H1 (cell line): ENCODE data around the gene DRGX. TPM values are rescaled to one million over a fixed set of nuclear protein-coding genes. Genes with fewer than 3 reads are reported as not detected.

Experiments used
- CTCF ChIA-PET: fragments of 300-600 bp; sonication (Branson Sonifier 250); formaldehyde crosslinking; loops from one replicate; lab custom pipeline; 2021; ENCODE audit not compliant: partially characterized antibody; lab: Charles Lee
- POLR2A ChIA-PET: fragments of 300-600 bp; sonication (Branson Sonifier 250); formaldehyde crosslinking; loops from one replicate; lab custom pipeline; 2021; ENCODE audit warnings: inconsistent platforms; ENCODE audit not compliant: partially characterized antibody; lab: Charles Lee
- DNase-seq, 2 experiments: peaks; one replicate each; pipeline versions ENCODE4 v3.0.0 to v3.0.0-alpha.2; 2010 to 2022; ENCODE audit warnings: low spot score in 2 of 2, low read depth in 1 of 2, mixed read lengths in 1 of 2
- FAIRE-seq: peaks from 2 replicates; lab custom pipeline; 2011; peaks lifted over from hg19 to GRCh38; lab: Jason Lieb, UNC
- H2AFZ ChIP-seq: 2 replicates; pipeline ENCODE4 v1.8.1; 2012; ENCODE audit warnings: low read length, inconsistent platforms
- H2AK5ac ChIP-seq: 2 replicates; pipeline ENCODE4 v1.6.1; 2013; ENCODE audit warnings: low read depth, low read length
- H2BK120ac ChIP-seq: replicated peaks from 2 replicates; pipeline ENCODE3; 2013; ENCODE audit warnings: low read depth, low read length, inconsistent platforms
- H2BK12ac ChIP-seq: 2 replicates; pipeline ENCODE4 v1.6.1; 2013; ENCODE audit warnings: low read depth, low read length
- H2BK15ac ChIP-seq: 2 replicates; pipeline ENCODE4 v1.6.1; 2013; ENCODE audit warnings: low read length
- H2BK20ac ChIP-seq: 2 replicates; pipeline ENCODE4 v1.6.1; 2013; ENCODE audit warnings: low read length
- H2BK5ac ChIP-seq: 2 replicates; pipeline ENCODE4 v1.6.1; 2013; ENCODE audit warnings: low read depth, low read length
- H3K14ac ChIP-seq: 2 replicates; pipeline ENCODE4 v1.6.1; 2013; ENCODE audit warnings: inconsistent platforms; ENCODE audit not compliant: insufficient read length
- H3K18ac ChIP-seq: 2 replicates; pipeline ENCODE4 v1.6.1; 2013; ENCODE audit warnings: low read length; ENCODE audit errors: extremely low read depth
- H3K23ac ChIP-seq: 2 replicates; pipeline ENCODE4 v1.6.1; 2013; ENCODE audit warnings: inconsistent platforms; ENCODE audit not compliant: insufficient read length
- H3K23me2 ChIP-seq: 2 replicates; pipeline ENCODE4 v1.6.1; 2013; ENCODE audit warnings: low read depth, low read length
- H3K27ac ChIP-seq: 2 replicates; pipeline ENCODE4 v1.6.1; 2011; ENCODE audit warnings: low read depth, low read length, inconsistent platforms
- H3K27me3 ChIP-seq, 4 experiments: replicated peaks in 1 of 4; 1 replicate in 1 of 4; 2 replicates in 3 of 4; pipeline versions ENCODE4 v1.6.1 to v1.8.1; 2011 to 2013; ENCODE audit warnings: low read length in 3 of 4, mild to moderate bottlenecking in 3 of 4, inconsistent platforms in 2 of 4, mixed read lengths in 2 of 4, moderate library complexity in 1 of 4; ENCODE audit not compliant: control insufficient read depth in 3 of 4, insufficient read depth in 3 of 4; ENCODE audit errors: extremely low read depth in 1 of 4
- H3K36me3 ChIP-seq, 4 experiments: 2 replicates each; pipeline versions ENCODE4 v1.6.1 to v1.8.1; 2011 to 2013; ENCODE audit warnings: mild to moderate bottlenecking in 4 of 4, low read length in 3 of 4, moderate library complexity in 2 of 4, control low read depth in 1 of 4, inconsistent platforms in 1 of 4; ENCODE audit not compliant: insufficient read depth in 4 of 4, control insufficient read depth in 2 of 4
- H3K4ac ChIP-seq: replicated peaks from 2 replicates; pipeline ENCODE3; 2013; ENCODE audit warnings: low read length, low read depth, mixed read lengths, inconsistent platforms; ENCODE audit not compliant: insufficient read length
- H3K4me1 ChIP-seq, 4 experiments: replicated peaks in 1 of 4; 1 replicate in 1 of 4; 2 replicates in 3 of 4; pipeline versions ENCODE4 v1.6.1 to v1.8.1; 2011 to 2013; ENCODE audit warnings: low read length in 3 of 4, inconsistent platforms in 2 of 4, mixed read lengths in 1 of 4; ENCODE audit not compliant: insufficient read depth in 4 of 4, control insufficient read depth in 3 of 4
- H3K4me2 ChIP-seq, 2 experiments: 2 replicates each; pipeline versions ENCODE4 v1.6.1 to v1.8.1; 2011 to 2013; ENCODE audit warnings: low read depth in 2 of 2, low read length in 2 of 2, control low read depth in 1 of 2, inconsistent platforms in 1 of 2, mild to moderate bottlenecking in 1 of 2; ENCODE audit not compliant: insufficient read depth in 1 of 2
- H3K4me3 ChIP-seq, 4 experiments: fragments of 200-600, 300-600 bp in 1 of 4; sonication (generic), shearing (Covaris generic), sonication (Bioruptor Twin) in 1 of 4; 2 replicates each; pipeline versions ENCODE4 v1.5.1 to v1.8.1; 2011 to 2016; ENCODE audit warnings: low read length in 4 of 4, low read depth in 3 of 4, control low read depth in 2 of 4, inconsistent platforms in 2 of 4, mild to moderate bottlenecking in 2 of 4, mixed read lengths in 1 of 4, moderate library complexity in 1 of 4; ENCODE audit not compliant: insufficient read depth in 2 of 4; ENCODE audit errors: extremely low read depth in 1 of 4
- H3K56ac ChIP-seq: replicated peaks from 2 replicates; pipeline ENCODE3; 2013; ENCODE audit warnings: low read depth, mild to moderate bottlenecking, mixed read lengths, low read length, inconsistent platforms; ENCODE audit not compliant: insufficient read length
- H3K79me1 ChIP-seq: 2 replicates; pipeline ENCODE4 v1.6.1; 2013; ENCODE audit warnings: low read depth, low read length, control low read depth
- H3K79me2 ChIP-seq, 2 experiments: 2 replicates each; pipeline versions ENCODE4 v1.6.1 to v1.8.1; 2012 to 2013; ENCODE audit warnings: low read length in 2 of 2, mild to moderate bottlenecking in 2 of 2, inconsistent platforms in 1 of 2; ENCODE audit not compliant: insufficient read depth in 2 of 2, control insufficient read depth in 1 of 2
- H3K9ac ChIP-seq, 4 experiments: replicated peaks in 1 of 4; 1 replicate in 1 of 4; 2 replicates in 3 of 4; pipeline versions ENCODE4 v1.6.1 to v1.8.1; 2011 to 2013; ENCODE audit warnings: low read depth in 3 of 4, low read length in 3 of 4, control low read depth in 2 of 4, mild to moderate bottlenecking in 2 of 4, moderate library complexity in 2 of 4, inconsistent platforms in 1 of 4; ENCODE audit errors: extremely low read depth in 1 of 4
- H3K9me3 ChIP-seq, 2 experiments: 2 replicates each; pipeline versions ENCODE4 v1.6.1 to v1.8.1; 2012 to 2013; ENCODE audit warnings: mild to moderate bottlenecking in 2 of 2, moderate library complexity in 2 of 2, control low read depth in 1 of 2, inconsistent platforms in 1 of 2, low read depth in 1 of 2, low read length in 1 of 2, mixed read lengths in 1 of 2; ENCODE audit not compliant: insufficient read depth in 2 of 2
- H4K20me1 ChIP-seq, 2 experiments: replicated peaks in 1 of 2; 2 replicates each; pipeline versions ENCODE3 to v1.8.1; 2011 to 2013; ENCODE audit warnings: inconsistent platforms in 2 of 2, low read length in 2 of 2, mild to moderate bottlenecking in 1 of 2; ENCODE audit not compliant: insufficient read depth in 2 of 2, control insufficient read depth in 1 of 2
- H4K5ac ChIP-seq: 2 replicates; pipeline ENCODE4 v1.6.1; 2013; ENCODE audit warnings: low read length, low read depth, mixed read lengths, inconsistent platforms; ENCODE audit not compliant: insufficient read length
- H4K8ac ChIP-seq: 2 replicates; pipeline ENCODE4 v1.8.0; 2013; ENCODE audit warnings: mild to moderate bottlenecking, moderate library complexity, low read length, inconsistent platforms; ENCODE audit not compliant: insufficient read depth; ENCODE audit errors: extremely low read depth
- H4K91ac ChIP-seq: replicated peaks from 2 replicates; pipeline ENCODE3; 2013; ENCODE audit warnings: low read length, mixed read lengths, inconsistent platforms; ENCODE audit not compliant: insufficient read length
- BCL11A ChIP-seq, 2 experiments: IDR thresholded peaks; one replicate each; pipeline ENCODE4 v1.6.1; 2011; ENCODE audit warnings: low read depth in 2 of 2, low read length in 2 of 2, mild to moderate bottlenecking in 2 of 2
- CBX8 ChIP-seq: fragments of 300-800, 300-1000 bp; sonication (generic); IDR thresholded peaks from 2 replicates; pipeline ENCODE4 v1.7.1; 2016; ENCODE audit warnings: low read depth, low read length, borderline replicate concordance
- EP300 ChIP-seq, 2 experiments: IDR thresholded peaks; 1 replicate in 1 of 2; 2 replicates in 1 of 2; pipeline ENCODE4 v1.6.1; 2011 to 2012; ENCODE audit warnings: low read depth in 2 of 2, low read length in 2 of 2, mild to moderate bottlenecking in 2 of 2, borderline replicate concordance in 1 of 2, inconsistent platforms in 1 of 2, moderate library complexity in 1 of 2
- PHF8 ChIP-seq: fragments of 200-600 bp; sonication (generic); conservative IDR thresholded peaks from 2 replicates; pipeline ENCODE4 v1.7.1; 2012; ENCODE audit warnings: low read depth, mild to moderate bottlenecking, inconsistent platforms, low read length, moderate library complexity
- POU5F1 ChIP-seq: IDR thresholded peaks from 2 replicates; pipeline ENCODE4 v1.6.1; 2011; ENCODE audit warnings: low read depth, mild to moderate bottlenecking, low read length, moderate library complexity
- RNF2 ChIP-seq: fragments of 200-900, 300-1000 bp; sonication (generic); IDR thresholded peaks from 2 replicates; pipeline ENCODE4 v1.7.1; 2016; ENCODE audit warnings: borderline replicate concordance, low read depth, mild to moderate bottlenecking, antibody characterized with exemption, low read length; ENCODE audit not compliant: poor library complexity, severe bottlenecking; ENCODE audit errors: missing control alignments
- SIX5 ChIP-seq: IDR thresholded peaks from 2 replicates; pipeline ENCODE4 v1.6.1; 2011; ENCODE audit warnings: mild to moderate bottlenecking, low read depth, low read length
- WGBS, 2 experiments: shearing (Covaris generic) in 1 of 2; methylation state at CpG; one replicate each; pipeline versions ENCODE4 v1.1.6 to v1.1.7; 2013 to 2015; ENCODE audit warnings: low lambda C conversion rate in 2 of 2, mixed read lengths in 2 of 2, inconsistent platforms in 1 of 2, low coverage in 1 of 2, missing lambda C conversion rate in 1 of 2; ENCODE audit not compliant: insufficient replicate concordance in 2 of 2, insufficient coverage in 1 of 2, insufficient read length in 1 of 2; ENCODE audit errors: extremely low coverage in 1 of 2, missing lambda C conversion rate in 1 of 2; 5-methylcytosine and 5-hydroxymethylcytosine counted together
- polyA plus RNA-seq, 7 experiments: library from polyadenylated mRNA; depleted of rRNA in 3 of 7; stranded (reverse) in 5 of 7; unstranded in 2 of 7; fragments of >200 nt in 5 of 7; fragments of 200-250 nt in 2 of 7; gene quantifications; 1 replicate in 5 of 7; 2 replicates in 1 of 7; 4 replicates in 1 of 7; pipeline versions ENCODE4 v1.2.1 to v1.2.3, GENCODE V29; 2011 to 2013; ENCODE audit warnings: missing spikeins in 2 of 7, mixed read lengths in 2 of 7
- total RNA-seq: library from RNA; stranded (reverse); fragmentation: NEBNext Ultra II Directional; extraction: Animal tissue kit (Norgen Biotek cat#: 25700); gene quantifications from 2 replicates; pipeline ENCODE4 v1.2.1, GENCODE V29; 2021

The DRGX gene
- total and polyA plus RNA-seq, 2 of the 8 experiments (the other 6 are each of a cell fraction or from before 2014, with no cell fraction given): not detected

GRCh38 chr10:49355221-49355620 lies 40.7 kb downstream of the DRGX start:
- ChIA-PET CTCF (no interaction called here), POLR2A (no interaction called here)
- H3K4me1 ChIP-seq: peaks cover 0 to 5% (median 4%) of the 10 kb centered on the region in 4 experiments; a peak in 5 of 7 replicates

More at GRCh38 chr10:49355221-49355620, 40.7 kb downstream of the DRGX start:
- Histone ChIP-seq H2BK12ac (no peak overlapping the region), H3K79me2 (no peaks in the 10 kb centered on the region), H2BK20ac (no peak overlapping the region), H3K4me2 (no peak overlapping the region), H4K8ac (no peak overlapping the region), H3K18ac (no peak overlapping the region), H2AFZ (no peak overlapping the region), H3K4me3 (no peak overlapping the region), H2BK5ac (no peak overlapping the region), H3K56ac (no peak overlapping the region), H4K5ac (no peak overlapping the region), H4K91ac (no peak overlapping the region), H3K36me3 (no peaks in the 10 kb centered on the region), H3K27me3 (no peaks in the 10 kb centered on the region), H3K23me2 (no peaks in the 10 kb centered on the region), H3K27ac (no peak overlapping the region), H3K79me1 (no peaks in the 10 kb centered on the region), H3K14ac (no peak overlapping the region), H4K20me1 (no peaks in the 10 kb centered on the region), H3K23ac (no peak overlapping the region), H3K4ac (no peak overlapping the region), H2AK5ac (no peak overlapping the region), H3K9ac (no peak overlapping the region), H2BK15ac (no peak overlapping the region), H2BK120ac (no peak overlapping the region), H3K9me3 (no peaks in the 10 kb centered on the region)
- DNase-seq (no peak), FAIRE-seq (no peak)
- 78% methylated on average over 3 of the region's 3 CpGs; no CpG with 5 or more reads in 1 of the 2 experiments for WGBS, 2 experiments
- TF ChIP-seq CBX8 (no peak), POU5F1 (no peak), EP300 (IDR thresholded peaks at IDR 0.05; ENCODE audit: borderline replicate concordance in 1 of 2, low read depth in 2 of 2, low read length in 2 of 2) (no peak), RNF2 (no peak), BCL11A (IDR thresholded peaks at IDR 0.05; ENCODE audit: low read depth in 2 of 2, low read length in 2 of 2) (no peak), SIX5 (no peak), PHF8 (no peak)
